Left lung (tissue), 10 donors: ENCODE results near the gene WNT9B. TPM values are rescaled to one million over a fixed set of nuclear protein-coding genes. Genes with fewer than 3 reads are reported as not detected.

ENCODE experiments used
- ATAC-seq: fragments of 200-7000 bp; cut with Tn5 transposase; one replicate; pipeline ENCODE4 v1.9.1; 2020; ENCODE audit warnings: moderate library complexity
- DNase-seq, 4 donors: peaks; one replicate each; pipeline ENCODE4 v3.0.0-alpha.2; 2013 to 2020
- H3K27ac ChIP-seq, 2 donors: fragments of 200-600 bp; sonication (generic) in 1 of 2; one replicate each; pipeline versions ENCODE4 v1.5.0 to v1.8.0; 2020 to 2021
- H3K27me3 ChIP-seq, 2 donors: fragments of 200-600 bp; sonication (generic) in 1 of 2; one replicate each; pipeline versions ENCODE4 v1.5.0 to v1.8.0; 2020 to 2021
- H3K36me3 ChIP-seq, 2 donors: fragments of 200-600 bp; sonication (generic) in 1 of 2; one replicate each; pipeline versions ENCODE4 v1.5.0 to v1.8.0; 2020 to 2021
- H3K4me1 ChIP-seq, 2 donors: fragments of 200-600 bp; one replicate each; pipeline ENCODE4 v1.8.0; 2021
- H3K4me3 ChIP-seq, 2 donors: fragments of 200-600 bp; sonication (generic) in 1 of 2; one replicate each; pipeline versions ENCODE4 v1.5.0 to v1.8.0; 2020 to 2021; ENCODE audit warnings: mild to moderate bottlenecking in 1 of 2
- H3K9me3 ChIP-seq, 2 donors: fragments of 200-600 bp; sonication (generic) in 1 of 2; one replicate each; pipeline versions ENCODE4 v1.5.0 to v1.8.0; 2020 to 2021
- intact Hi-C, 2 donors: fragments of 100-400 bp; cut with DNase I; formaldehyde crosslinking; loops; one replicate each; pipeline versions ENCODE4 v1.11.2 to v1.14.2; 2022
- polyA plus RNA-seq, 6 donors: library from polyadenylated mRNA; unstranded; fragments of 120-200 nt; gene quantifications; one replicate each; pipeline ENCODE4 v1.2.1, GENCODE V29; 2013; ENCODE audit not compliant: insufficient read length in 6 of 6
- total RNA-seq, 2 donors: library from RNA; stranded (reverse); fragmentation: NEBNext Ultra II Directional; extraction: Animal tissue kit (Norgen Biotek cat#: 25700); gene quantifications; one replicate each; pipeline ENCODE4 v1.2.1, GENCODE V29; 2021
- TF ChIP-seq, protein P1 (sequence below), 2 donors: fragments of 200-600 bp; sonication (generic) in 1 of 2; IDR thresholded peaks; one replicate each; pipeline versions ENCODE4 v1.5.0 to v1.8.0; 2021; ENCODE audit warnings: antibody characterized with exemption in 2 of 2
- donor health status: DM: no; HTN: yes; CAD: no.
- donor health status: DM: no; HTN: no; CAD: no.

The WNT9B gene
- total and polyA plus RNA-seq, 8 donors = 0.07 to 1.2 (median 0.21) TPM

DNA sequence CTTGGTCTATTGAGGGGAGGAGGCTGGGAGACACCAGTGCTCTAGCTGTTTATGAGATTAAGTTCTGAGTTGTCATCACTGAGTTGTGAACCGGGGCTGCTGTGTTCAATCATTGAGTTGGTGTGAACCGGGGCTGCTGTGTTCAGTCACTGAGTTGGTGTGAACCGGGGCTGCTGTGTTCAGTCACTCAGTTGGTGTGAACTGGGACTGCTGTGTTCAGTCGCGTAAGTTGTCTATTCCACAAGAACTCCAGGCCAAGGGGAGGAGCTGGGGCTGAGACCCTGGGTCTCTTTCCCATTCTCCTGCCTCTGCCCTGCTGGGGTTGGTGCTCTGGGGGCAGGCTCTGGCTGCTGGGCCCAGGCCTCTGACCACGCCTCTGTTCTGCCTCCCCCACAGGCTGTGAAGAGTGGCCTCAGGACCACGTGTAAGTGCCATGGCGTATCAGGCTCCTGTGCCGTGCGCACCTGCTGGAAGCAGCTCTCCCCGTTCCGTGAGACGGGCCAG lies 24.5 kb downstream of the WNT9B start:
- no peak overlapping the region for H3K27ac ChIP-seq
- TF ChIP-seq, protein P1, sequence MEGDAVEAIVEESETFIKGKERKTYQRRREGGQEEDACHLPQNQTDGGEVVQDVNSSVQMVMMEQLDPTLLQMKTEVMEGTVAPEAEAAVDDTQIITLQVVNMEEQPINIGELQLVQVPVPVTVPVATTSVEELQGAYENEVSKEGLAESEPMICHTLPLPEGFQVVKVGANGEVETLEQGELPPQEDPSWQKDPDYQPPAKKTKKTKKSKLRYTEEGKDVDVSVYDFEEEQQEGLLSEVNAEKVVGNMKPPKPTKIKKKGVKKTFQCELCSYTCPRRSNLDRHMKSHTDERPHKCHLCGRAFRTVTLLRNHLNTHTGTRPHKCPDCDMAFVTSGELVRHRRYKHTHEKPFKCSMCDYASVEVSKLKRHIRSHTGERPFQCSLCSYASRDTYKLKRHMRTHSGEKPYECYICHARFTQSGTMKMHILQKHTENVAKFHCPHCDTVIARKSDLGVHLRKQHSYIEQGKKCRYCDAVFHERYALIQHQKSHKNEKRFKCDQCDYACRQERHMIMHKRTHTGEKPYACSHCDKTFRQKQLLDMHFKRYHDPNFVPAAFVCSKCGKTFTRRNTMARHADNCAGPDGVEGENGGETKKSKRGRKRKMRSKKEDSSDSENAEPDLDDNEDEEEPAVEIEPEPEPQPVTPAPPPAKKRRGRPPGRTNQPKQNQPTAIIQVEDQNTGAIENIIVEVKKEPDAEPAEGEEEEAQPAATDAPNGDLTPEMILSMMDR (IDR thresholded peaks at IDR 0.05) = no peak
- peaks cover 0 to 37% of the 10 kb centered on the region in 2 donors for H3K4me1 ChIP-seq
- ATAC-seq = no peak
- intact Hi-C loops = no loop called here
- no peaks in the 10 kb centered on the region for H3K27me3 ChIP-seq
- DNase-seq = no peak
- no peaks in the 10 kb centered on the region for H3K9me3 ChIP-seq
- no peak overlapping the region for H3K4me3 ChIP-seq
- no peaks in the 10 kb centered on the region for H3K36me3 ChIP-seq

DNA sequence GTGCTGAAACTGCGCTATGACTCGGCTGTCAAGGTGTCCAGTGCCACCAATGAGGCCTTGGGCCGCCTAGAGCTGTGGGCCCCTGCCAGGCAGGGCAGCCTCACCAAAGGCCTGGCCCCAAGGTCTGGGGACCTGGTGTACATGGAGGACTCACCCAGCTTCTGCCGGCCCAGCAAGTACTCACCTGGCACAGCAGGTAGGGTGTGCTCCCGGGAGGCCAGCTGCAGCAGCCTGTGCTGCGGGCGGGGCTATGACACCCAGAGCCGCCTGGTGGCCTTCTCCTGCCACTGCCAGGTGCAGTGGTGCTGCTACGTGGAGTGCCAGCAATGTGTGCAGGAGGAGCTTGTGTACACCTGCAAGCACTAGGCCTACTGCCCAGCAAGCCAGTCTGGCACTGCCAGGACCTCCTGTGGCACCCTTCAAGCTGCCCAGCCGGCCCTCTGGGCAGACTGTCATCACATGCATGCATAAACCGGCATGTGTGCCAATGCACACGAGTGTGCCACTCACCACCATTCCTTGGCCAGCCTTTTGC lies 25.0 kb downstream of the WNT9B start:
- intact Hi-C loops = no loop called here
- peaks cover 0 to 37% of the 10 kb centered on the region in 2 donors for H3K4me1 ChIP-seq
- ATAC-seq = peak; percentile 82

DNA sequence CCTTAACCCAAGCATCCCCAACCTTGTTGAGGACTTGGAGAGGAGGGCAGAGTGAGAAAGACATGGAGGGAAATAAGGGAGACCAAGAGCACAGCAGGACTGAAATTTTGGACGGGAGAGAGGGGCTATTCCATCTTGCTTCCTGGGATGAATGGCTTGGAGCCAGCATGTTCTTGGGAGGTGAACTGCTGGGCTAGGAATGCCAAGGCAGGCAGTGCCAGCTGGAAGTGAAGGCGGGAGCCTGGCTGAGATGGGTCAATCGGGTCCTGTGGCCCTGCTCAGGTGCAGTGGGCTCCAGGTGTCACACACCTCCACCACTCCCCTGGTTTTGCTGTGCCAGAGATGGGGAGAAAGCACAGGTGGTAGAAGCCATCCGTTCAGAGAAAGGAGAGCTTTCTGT lies 25.5 kb downstream of the WNT9B start:
- peak overlapping the region in 1 of 2 donors; percentile 85 for H3K27ac ChIP-seq
- no peaks in the 10 kb centered on the region for H3K36me3 ChIP-seq
- DNase-seq = no peak
- H3K4me3 ChIP-seq = no peak overlapping the region
- TF ChIP-seq, protein P1 (IDR thresholded peaks at IDR 0.05) = no peak
- intact Hi-C loops = no loop called here
- H3K4me1 ChIP-seq = peaks cover 0 to 37% of the 10 kb centered on the region in 2 donors
- no peaks in the 10 kb centered on the region for H3K9me3 ChIP-seq
- ATAC-seq = no peak
- no peaks in the 10 kb centered on the region for H3K27me3 ChIP-seq

More for the DNA sequence above, 25.0 kb downstream of the WNT9B start:
- Histone ChIP-seq H3K36me3 (no peaks in the 10 kb centered on the region), H3K9me3 (no peaks in the 10 kb centered on the region), H3K27me3 (no peaks in the 10 kb centered on the region), H3K4me3 (no peak overlapping the region), H3K27ac (no peak overlapping the region)
- DNase-seq = peak in 1 of 4 donors; percentile 24
- TF ChIP-seq, protein P1 (IDR thresholded peaks at IDR 0.05) = peak in 1 of 2 donors; percentile 23

DNA sequence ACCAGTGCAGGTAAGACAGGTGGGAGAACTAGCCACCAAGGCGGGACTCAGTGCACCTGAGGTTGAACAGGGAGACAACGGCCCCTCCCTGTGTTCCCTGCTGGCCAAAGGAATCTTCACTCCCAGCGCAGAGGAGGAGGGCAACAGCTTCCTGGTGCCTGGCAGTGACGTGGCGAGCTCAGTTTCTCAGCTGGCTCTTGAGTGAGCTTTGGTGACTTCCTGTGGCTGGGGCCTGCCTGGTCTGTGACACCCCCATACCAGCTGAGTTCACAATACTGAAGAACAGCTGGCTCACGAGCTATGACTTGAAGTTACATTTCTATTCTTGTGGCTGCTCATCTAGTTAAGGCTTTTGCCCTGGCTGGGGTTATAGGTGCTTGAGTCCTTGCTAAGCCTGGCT lies 26.1 kb downstream of the WNT9B start:
- Histone ChIP-seq H3K4me3 (no peak overlapping the region), H3K9me3 (no peaks in the 10 kb centered on the region), H3K4me1 (peaks cover 0 to 37% of the 10 kb centered on the region in 2 donors), H3K27ac (peak overlapping the region; percentile 8 to 85), H3K27me3 (no peaks in the 10 kb centered on the region), H3K36me3 (no peaks in the 10 kb centered on the region)
- DNase-seq = no peak
- TF ChIP-seq, protein P1 (IDR thresholded peaks at IDR 0.05) = no peak
- intact Hi-C loops = no loop called here
- ATAC-seq = peak; percentile 24

DNA sequence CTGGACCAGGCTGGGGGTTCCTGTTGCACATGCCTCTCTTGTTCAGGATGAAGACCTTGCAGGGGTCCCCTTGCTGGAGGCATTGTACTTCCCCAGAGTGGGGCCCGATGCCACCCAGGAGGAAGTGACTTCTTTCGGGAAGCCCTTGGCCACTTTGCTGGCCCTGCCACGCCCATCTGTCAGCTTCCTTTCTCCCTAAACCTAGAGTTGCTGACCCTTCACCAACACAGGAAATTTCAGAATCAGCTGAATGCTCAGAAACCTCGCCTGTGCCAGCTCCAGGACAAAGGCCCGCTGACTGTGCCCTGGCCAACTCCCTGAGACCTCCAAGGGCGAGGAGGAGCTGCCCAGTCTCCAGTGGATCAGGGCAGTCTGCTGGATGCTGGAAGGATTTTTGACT lies 26.7 kb downstream of the WNT9B start:
- Histone ChIP-seq H3K4me1 (peaks cover 0 to 37% of the 10 kb centered on the region in 2 donors), H3K9me3 (no peaks in the 10 kb centered on the region), H3K27ac (peak overlapping the region; percentile 8 to 85), H3K4me3 (no peak overlapping the region), H3K27me3 (no peaks in the 10 kb centered on the region), H3K36me3 (no peaks in the 10 kb centered on the region)
- TF ChIP-seq, protein P1 (IDR thresholded peaks at IDR 0.05) = no peak
- DNase-seq (peak in 2 of 4 donors; percentile 72 to 88), ATAC-seq (peak; percentile 62)
- intact Hi-C loops = no loop called here
